NCI-H524 treated with DMSO at 0.1 percent for 48 hours (cell line): ENCODE data around the gene S100A12.

Source experiments
- DNase-seq: peaks from one replicate; lab custom pipeline; 2025; lab: John Stamatoyannopoulos, UW

Gene S100A12

GRCh38 chr1:153368495-153368894 is 6.9 kb downstream of the S100A12 start:
- no peak for DNase-seq

GRCh38 chr1:153367090-153367489 is 8.3 kb downstream of the S100A12 start:
- no peak for DNase-seq

GRCh38 chr1:153366261-153366660 is 9.2 kb downstream of the S100A12 start:
- no peak for DNase-seq

GRCh38 chr1:153365696-153366095 is 9.7 kb downstream of the S100A12 start:
- no peak for DNase-seq

- no peak for DNase-seq
Measured at GRCh38 chr1:153364766-153365666, 10.4 kb downstream of the S100A12 start.

GRCh38 chr1:153364156-153364555 is 11.3 kb downstream of the S100A12 start:
- no peak for DNase-seq

- no peak for DNase-seq
Measured at GRCh38 chr1:153363641-153364040, 11.8 kb downstream of the S100A12 start.

- DNase-seq = peak; percentile 41
Measured at GRCh38 chr1:153362187-153362775, 13.1 kb downstream of the S100A12 start.

- DNase-seq = no peak
Measured at GRCh38 chr1:153361480-153362109, 13.8 kb downstream of the S100A12 start.

GRCh38 chr1:153360592-153361479 is 14.6 kb downstream of the S100A12 start:
- no peak for DNase-seq

GRCh38 chr1:153360190-153360589 is 15.2 kb downstream of the S100A12 start:
- DNase-seq = no peak

GRCh38 chr1:153359241-153359640 is 16.2 kb downstream of the S100A12 start:
- no peak for DNase-seq

GRCh38 chr1:153358691-153358975 is 16.8 kb downstream of the S100A12 start:
- no peak for DNase-seq

GRCh38 chr1:153357853-153358690 is 17.3 kb downstream of the S100A12 start, which contains the start of gene S100A9:
S100A9 (plus strand) TSS chr1:153357854; CDS start chr1:153358284, 430 bp downstream.
- DNase-seq = no peak

- no peak for DNase-seq
Measured at GRCh38 chr1:153357076-153357852, 18.2 kb downstream of the S100A12 start.

- DNase-seq = no peak
Measured at GRCh38 chr1:153356392-153357075, 18.9 kb downstream of the S100A12 start.

- DNase-seq = no peak
Measured at GRCh38 chr1:153355445-153356071, 19.9 kb downstream of the S100A12 start.

GRCh38 chr1:153354515-153355193 is 20.8 kb downstream of the S100A12 start:
- DNase-seq = no peak
